Right renal cortex interstitium (tissue), 3 donors: Measurements from ENCODE around the gene PFKL. TPM values are rescaled to one million over a fixed set of nuclear protein-coding genes. Genes with fewer than 3 reads are reported as not detected.

Source experiments
- DNase-seq, 3 donors: peaks; one replicate each; pipeline ENCODE4 v3.0.0-alpha.2; 2013; ENCODE audit warnings: low read depth in 3 of 3, low spot score in 2 of 3
- polyA plus RNA-seq, 3 donors: library from polyadenylated mRNA; unstranded; fragments of 120-200 nt; gene quantifications; one replicate each; pipeline ENCODE4 v1.2.1, GENCODE V29; 2013; ENCODE audit not compliant: insufficient read length in 3 of 3

The PFKL gene
- polyA plus RNA-seq, 3 donors: 96.8 to 128 (median 105) TPM

DNA sequence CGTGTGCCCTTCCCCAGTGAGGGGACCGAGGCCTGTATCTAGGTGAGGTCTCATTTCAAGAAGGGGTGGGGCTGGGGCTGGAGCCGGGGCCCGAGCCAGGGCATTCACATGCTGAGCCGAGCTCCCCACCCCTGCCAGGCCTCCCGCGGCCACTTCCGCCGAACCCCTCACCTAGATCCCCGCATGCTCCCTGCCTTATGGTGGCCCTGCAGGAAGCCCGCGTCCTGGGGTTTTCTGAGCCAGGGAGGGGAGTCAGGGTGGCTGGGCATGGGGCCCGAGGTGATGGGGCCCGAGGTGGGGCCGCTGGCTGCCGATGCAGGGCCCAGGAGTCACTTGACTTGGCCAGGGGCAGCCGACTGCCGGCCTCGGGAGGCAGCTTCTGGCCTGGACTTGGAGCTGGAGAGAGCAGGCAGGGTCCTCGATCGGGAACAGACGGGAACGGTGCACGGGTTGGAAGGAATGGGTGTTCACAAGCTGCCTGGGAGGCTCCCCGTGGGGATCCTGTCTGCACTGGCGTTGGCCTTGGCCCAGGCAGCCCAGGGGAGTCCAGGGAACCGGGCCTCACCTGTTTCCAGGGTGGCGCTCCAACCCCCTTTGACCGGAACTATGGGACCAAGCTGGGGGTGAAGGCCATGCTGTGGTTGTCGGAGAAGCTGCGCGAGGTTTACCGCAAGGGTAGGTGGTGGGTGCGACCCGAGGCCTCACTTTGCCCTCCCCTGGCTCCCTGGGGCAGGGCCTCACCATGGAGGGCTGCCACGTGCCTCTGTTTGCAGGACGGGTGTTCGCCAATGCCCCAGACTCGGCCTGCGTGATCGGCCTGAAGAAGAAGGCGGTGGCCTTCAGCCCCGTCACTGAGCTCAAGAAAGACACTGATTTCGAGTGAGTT, 25.8 kb downstream of the PFKL start:
- DNase-seq: no peak

DNA sequence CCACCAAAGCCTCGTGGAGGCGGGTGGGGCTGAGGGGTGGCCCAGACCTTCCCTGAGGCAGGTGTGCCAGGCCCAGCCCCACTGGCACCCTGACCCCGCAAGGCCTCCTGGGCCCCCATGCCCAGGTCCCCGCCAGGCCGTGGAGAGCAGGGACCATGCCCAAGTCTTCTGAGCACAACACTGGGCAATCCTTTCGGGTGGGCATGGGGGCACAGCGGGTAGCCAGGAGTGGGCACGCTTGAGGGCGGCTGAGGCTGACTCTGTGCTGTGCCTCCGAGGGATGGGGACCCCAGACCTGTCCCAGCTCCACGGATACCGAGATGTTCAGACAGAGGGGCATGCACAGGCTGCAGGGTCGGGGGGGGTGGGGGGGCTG, 26.4 kb downstream of the PFKL start:
- DNase-seq: no peak

DNA sequence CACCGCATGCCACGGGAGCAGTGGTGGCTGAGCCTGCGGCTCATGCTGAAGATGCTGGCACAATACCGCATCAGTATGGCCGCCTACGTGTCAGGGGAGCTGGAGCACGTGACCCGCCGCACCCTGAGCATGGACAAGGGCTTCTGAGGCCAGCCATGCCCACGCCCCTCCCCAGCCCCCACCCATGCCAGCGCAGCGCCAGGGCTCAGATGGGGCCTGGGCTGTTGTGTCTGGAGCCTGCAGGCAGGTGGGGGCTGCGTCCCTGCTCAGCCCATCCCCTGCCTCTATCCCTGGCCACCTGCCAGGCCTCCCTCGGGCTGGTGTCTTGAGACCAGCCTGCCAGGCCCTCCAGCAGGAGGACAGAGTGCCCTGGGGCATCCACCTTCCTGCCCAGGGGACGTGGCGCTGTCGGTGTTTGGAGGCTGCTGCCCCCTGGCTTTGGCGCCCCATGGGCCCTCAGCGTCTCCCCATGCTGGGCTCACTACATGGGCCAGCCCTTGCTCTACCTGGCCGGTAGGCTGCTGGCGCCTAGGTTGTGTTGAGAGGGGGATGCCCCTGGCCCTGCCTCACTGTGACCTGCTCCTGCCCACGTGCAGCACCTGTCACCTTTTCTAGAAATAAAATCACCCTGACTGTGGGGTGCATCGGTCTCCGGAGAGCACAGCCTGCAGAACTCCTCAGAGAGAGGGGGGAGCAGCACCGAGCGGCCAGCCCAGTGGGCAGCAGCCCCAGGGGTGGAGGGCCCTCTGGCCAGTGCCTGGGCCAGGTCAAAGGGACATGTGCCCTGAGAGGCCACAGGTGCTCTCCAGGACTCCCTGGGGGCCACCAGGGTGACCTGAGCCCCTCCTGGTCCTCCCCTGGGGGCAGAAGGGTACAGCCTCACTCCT, 27.1 kb downstream of the PFKL start:
- no peak for DNase-seq

DNA sequence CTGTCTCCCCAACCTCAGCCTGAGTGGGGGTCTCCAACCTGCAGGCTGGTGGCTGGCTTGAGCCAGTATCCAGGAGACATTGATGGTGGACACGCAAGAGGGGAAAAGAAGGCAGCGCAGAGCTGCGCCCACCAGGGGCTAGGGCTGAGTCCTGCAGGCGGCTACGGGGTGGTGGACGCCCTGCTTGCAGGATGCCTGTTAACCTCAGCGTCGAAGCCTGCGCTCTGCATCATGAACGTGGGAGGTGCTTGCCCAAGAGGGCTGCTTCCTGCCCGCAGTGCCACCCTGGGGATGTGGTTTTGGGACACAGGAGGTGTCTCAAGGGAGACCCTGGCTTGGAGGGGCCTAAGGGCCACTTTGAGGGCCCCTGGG, 27.7 kb downstream of the PFKL start:
- DNase-seq: no peak

DNA sequence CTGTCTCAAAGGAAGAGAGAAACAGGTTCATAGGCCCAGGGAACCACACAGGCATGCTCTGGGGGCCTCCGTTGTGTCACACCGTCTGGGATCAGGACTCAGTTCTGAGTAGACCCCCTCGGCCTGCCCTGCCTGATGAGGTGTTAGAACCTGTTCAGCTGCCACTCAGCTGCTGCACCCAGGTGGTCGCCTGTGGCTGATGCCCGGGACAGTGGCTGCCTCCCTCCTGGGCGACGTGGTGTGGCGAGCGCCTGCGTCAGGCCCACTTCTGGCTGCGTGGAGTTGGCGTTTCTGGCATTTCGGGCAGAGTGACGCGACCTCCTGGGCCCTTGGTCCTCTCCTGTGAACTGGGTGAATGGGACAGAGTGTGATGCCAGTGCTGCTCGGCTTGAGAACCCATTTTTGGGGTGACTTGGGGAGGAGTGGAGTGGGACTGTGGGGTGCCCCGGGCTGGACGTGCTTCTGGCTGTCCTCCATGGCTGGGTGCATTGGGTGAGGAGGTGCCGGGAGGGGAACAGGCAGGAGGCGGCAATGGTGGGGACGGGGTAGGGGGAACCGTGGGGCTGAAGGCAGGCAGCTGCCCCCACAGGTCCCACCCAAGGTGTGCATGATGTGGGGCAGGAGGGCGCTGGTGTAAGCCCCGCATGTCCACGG, 28.5 kb downstream of the PFKL start:
- no peak for DNase-seq

DNA sequence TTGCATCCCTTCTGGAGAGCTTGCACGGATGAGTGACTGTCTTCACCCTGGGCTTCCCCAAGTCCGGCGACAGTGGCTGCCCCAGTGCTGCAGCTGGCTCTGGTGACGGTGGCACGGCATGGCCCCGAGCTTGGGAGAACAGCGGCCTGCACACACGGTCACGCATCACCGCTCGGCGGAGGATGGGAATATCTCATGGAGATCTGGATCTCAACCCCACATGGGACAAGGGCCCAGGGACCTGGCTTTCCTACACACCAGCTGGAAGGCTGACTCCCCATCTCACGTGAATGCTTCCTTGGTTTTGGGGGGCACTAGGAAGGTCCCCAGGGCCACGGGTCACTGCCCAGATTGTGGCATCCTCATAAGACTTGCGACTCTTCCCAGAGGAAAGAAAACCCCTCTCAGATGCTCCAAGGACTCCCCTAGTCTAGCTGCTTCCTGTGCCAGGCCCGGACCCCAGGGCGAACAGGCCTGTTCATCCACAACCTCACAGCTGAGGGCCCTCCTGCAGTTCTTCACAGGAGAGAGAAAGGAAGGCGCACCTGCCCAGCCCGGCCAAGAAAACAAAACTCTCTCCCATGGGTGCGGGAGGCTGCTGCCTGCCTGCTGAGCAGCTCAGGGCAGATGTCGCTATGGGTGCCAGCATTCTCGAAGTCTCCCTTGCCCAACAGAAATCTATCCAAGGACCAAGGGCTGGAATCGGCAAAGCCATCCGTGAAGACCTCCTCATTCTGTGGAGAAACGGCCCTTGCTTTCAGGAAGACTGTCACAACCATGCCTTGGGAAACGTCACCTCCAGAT, 29.4 kb downstream of the PFKL start:
- DNase-seq: no peak

DNA sequence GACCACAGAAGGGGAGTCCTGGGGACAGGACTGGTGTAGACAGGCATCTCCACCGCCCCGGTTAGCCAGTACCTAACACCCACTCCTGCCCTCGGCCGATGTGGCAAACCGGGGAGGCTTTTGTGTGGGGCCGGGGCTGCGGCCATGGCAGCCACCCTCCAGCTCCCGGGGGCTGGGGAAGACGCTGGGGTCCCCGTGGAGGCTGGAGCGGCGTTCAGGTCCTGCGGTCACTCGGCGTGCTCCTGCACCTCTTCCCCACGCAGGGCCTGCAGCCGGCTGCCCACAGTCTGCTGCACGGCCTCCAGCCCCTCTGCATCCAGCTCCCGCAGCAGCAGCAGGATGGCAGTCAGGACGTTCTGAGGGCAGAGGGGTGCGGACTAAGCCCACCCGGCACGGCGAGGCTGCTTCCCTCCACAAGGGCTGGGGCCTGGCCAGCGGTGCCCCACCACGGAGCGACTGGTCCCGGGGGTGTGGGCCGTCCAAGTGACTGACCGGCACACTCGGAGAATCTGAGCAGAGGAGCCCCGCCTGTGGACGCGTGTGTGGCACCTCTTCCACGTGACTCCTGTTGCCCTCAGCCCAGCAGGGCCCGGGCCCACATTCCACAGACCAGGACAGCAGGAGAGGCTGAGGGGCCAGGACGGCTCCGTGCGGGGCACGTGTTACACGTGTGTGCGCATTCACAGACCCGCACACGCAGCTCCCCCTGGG, 30.3 kb downstream of the PFKL start:
- DNase-seq: no peak

DNA sequence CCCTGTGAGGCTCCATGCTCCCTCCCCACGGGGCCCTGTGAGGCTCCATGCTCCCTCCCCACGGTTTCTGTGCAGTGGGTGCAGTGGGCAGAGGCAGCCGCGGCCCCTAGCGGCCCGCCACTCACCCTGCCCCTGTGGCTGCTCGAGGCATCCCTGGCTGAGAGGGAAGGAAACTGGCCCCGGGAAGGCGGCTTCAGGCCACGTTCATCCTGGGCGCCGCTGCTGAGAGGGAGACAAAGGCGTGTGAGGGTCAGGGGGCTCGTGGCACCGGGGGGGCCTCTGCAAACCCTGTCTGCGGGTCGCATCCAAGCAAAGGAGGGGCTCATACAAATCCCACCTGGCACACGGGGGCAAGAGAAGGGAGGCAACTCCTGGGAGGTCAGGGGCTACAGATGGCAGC, 30.8 kb downstream of the PFKL start:
- no peak for DNase-seq

DNA sequence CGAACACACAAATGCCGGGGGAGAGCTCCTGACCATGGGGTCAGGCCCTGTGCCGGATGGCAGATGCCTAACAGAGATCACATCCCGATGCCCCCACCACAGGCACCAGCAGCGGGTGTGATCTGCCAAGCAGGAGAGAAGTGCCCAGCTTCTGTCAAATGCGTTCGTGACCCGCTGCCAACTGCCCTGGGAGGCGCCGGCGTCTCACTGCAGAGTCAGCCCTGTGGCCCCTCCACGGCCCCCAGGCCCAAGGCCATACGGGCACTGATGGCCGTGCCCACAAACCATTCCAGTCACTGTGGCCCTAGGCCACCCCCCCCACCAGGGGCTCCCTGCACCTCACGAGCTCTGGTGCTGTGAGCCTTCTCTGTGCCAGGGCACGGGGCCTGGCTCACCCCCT, 31.4 kb downstream of the PFKL start:
- no peak for DNase-seq

DNA sequence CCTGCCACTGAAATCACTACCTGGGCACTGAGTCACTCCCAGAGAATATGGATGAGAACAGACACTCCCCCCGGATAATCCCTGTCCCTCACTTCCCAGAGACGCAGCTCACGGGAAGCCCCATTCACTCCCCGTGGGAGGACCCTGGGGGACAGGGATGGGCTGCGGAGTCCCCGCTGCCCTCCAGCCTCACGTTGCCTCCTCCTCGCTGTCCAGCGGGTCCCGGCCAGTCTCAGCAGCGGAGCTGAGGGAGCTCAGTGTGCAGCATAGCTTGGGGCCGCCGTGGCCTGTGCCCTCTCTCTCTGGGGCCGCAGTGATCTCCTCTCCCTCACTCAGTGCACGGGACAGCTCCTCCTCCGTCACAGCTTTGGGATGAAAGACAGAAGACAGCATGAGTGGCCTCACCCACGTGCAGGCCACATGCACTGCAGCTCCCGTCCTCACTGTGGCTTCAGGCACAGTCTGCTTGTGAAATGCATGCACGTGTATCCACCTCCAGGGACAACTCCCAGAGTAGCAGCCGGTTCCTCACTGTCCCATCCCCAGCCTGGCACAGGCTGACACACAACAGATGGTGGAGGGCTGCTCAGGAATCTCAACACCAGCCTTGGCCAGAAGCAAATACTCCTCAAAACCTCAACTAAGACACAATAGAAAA, 31.9 kb downstream of the PFKL start:
- DNase-seq: no peak

DNA sequence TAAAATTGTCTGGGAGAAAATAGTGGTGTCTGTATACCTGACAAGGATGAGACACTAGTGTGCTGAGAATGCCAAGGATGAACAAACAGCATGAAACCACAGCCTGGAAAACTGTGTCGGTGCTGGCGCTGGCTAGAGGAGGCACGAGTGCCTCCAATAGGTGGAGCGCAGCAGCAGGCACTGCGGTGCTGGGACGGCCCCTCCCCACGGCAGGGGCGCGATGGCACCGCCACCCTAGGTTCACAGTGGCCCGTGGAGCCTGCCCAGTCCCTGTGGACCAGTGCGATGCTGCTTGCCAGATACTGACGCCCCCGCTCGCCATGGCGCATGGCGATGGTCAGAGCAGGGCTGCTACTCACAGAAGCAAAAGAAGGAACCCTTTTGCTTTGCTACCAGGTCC, 32.5 kb downstream of the PFKL start:
- DNase-seq: no peak

DNA sequence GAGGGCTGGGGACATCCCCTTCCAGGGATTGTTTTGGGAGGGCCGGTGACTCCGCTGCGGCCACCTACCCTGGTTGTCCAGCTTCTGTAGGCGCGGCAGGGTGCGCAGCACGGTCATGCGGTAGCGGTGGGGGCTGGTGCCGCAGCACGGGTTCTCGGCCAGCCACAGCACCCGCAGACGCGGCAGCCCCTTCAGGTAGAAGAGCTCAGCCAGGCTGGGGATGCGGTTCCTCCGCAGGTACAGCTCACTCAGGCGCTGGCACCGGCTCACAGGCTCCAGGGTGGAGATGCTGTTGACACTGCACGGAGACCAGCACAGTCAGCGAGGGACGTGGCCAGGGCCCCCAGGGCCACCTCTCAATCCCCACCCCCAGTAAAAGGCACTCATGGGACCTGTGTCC, 33.1 kb downstream of the PFKL start:
- no peak for DNase-seq

DNA sequence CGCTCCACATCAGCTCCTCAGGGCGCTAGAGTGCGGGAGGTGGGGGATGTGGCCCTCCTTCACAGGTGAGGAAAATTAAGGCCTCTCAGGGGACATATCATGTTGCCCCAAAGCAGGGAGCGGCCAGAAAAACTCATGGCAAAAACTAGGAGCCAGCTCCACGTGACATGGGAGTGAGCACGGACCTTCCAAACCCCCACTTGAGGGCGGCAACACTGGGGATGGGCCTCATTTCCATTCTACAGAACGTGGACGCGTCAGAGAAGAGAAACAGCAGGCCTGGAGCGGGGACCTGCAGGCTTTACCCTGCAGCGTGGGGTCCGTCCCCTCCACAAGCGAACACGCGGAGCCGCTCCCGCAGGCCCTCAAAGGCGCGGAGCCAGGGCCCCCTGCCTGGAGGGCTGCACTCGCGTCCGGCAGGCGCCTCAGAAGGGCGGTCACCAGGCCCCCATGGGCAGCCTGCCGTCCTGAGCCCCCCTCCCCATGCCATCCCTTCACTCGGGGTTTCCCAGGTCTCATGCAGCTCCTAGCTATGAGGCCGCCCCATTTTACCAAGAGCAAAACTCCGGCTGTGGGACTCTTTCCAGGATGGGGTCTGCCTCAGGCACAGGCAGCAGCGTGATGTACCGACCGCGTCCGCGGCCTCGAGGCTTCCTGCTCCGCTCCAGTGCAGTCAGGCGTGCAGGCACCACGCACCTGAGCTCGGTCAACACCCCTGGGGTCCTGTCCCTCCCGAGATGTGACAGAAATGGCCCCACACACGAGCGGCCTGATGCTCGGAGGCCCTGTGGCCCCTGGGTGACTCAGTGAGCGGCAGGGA, 33.9 kb downstream of the PFKL start:
- no peak for DNase-seq

DNA sequence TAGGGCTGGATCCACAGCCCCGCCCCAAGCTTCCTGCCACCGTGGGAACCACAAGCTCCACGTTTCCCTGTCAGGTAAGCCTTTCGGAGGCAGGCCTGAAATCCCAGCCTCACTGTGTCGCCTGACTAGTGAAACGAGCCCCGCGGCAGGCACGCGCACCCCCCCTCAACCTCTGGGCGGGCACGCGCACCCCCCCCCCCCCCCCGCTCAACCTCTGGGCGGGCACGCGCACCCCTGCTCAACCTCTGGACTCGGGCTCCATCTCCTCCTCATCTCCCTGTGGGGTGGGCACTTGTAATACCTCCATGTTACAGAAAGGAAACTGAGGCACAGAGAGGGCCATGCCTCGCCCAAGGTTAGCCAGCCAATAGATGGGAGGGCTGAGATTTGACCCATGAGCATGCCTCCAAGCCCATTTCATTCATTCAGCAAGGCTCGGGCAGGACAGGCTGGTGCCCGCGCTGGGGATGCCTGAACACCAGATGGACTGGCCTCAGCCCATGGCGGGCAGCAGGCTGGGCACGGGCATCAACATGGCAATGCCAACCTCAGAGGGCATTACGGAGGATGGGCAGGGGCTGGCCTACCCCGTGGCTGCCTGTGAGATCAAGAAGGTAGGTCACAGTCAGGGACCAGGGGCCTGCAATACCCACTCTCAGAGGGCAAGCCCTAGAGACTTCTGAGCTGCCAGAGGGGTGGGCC, 34.6 kb downstream of the PFKL start:
- no peak for DNase-seq

DNA sequence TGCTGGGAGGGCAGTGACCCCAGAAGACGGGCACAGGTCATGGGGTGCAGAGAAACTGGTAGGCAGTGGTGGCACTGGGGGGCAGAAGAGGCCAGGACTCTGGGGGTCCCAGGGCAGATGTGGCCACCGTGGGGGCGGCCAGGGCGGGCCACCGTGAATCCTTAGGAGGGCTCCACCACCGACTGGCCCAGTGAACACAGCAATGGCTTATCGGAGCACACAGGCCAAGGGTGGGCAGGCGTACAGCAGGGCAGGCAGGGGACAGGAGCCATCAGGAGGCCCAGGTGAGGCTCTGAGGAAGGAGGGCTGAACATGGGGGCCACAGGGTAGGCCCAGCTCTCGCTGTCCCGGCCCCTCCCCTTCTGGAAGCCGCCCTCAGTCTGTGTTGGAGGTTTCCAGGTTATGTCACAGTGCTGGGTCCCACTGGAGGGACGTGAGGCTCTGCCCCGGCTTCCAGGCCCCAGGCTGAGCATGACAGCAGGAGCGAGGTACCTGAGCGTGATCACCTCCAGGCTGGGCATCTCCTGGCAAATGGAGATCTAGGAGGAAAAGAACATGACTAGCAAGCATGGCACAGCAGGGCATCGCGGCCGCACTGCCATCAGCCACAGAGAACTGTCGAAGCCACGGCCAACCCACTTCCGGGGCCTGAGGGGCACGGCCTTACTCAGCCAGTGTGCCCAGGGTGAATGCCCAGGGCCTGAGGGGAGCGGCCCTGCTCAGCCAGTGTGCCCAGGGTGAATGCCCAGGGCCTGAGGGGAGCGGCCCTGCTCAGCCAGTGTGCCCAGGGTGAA, 35.6 kb downstream of the PFKL start:
- DNase-seq: no peak

DNA sequence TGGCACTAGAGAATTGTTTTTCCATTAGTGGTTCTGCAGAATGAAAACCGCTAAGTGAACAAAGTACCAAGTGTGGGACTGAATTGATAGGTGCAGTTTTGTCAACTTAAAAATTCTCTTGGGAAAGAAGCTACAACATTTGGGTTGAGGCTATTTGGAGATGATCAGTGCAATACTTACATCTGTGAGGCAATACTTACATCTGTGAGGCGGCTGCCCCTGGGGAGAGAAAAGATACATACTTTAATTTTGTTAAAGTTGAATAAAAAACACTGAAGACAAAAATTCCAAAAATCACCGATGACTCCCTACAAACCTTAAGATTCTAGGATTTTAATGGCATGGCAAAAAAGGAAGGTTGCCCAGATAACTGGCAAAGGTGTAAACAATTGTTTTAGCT, 37.6 kb downstream of the PFKL start:
- DNase-seq: no peak
